GM03348 (cell line): ENCODE data around the gene TTLL13.

Experiments
- DNase-seq: peaks from one replicate; pipeline ENCODE4 v3.0.0; 2012; ENCODE audit warnings: low spot score

Gene TTLL13, protein sequence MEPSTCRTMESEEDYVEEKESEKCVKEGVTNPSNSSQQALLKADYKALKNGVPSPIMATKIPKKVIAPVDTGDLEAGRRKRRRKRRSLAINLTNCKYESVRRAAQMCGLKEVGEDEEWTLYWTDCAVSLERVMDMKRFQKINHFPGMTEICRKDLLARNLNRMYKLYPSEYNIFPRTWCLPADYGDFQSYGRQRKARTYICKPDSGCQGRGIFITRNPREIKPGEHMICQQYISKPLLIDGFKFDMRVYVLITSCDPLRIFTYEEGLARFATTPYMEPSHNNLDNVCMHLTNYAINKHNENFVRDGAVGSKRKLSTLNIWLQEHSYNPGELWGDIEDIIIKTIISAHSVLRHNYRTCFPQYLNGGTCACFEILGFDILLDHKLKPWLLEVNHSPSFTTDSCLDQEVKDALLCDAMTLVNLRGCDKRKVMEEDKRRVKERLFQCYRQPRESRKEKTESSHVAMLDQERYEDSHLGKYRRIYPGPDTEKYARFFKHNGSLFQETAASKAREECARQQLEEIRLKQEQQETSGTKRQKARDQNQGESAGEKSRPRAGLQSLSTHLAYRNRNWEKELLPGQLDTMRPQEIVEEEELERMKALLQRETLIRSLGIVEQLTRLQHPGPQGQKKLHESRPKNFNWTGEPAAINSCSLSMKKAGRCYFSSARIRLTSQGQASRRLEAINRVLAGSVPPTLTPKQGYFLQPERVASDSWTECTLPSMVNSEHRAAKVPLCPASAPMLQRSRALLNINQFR

GRCh38 chr15:90249203-90249863 is at the start of gene TTLL13:
Gene TTLL13, plus strand, starts transcription at chr15:90249556. Its CDS starts 1,075 bp downstream, at chr15:90250631.
- DNase-seq = peak; percentile 97

DNA sequence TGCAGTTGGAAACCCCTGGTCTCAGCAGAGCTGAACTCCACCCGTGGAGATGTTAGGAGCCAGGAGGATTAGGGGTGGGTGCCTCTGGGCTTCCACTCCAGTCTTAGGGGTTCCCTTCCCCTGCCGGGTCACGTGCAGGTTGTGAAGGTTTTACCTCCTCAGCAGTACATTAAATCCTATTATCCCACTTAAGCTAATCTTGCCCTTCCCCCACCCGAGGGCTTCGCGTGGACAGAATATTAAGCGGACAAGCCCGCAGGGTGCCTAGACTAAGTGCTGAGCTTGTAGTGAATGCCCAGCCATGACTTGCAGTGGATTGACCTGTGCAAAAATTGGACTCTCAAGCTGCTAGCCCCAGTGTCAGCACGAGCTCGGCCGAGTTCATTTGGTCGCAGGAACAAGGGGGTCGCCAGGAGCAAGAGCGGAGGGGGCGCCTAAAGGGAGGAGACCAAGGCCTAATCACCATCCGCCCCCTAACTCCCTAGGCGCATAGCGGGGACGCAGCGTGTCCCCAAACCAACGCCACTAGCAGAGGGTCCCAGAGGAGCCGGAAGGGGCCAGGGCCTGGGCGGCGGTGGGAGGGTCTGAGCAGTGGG is 48.7 kb upstream of the TTLL13 start:
- peak; percentile 18 for DNase-seq

DNA sequence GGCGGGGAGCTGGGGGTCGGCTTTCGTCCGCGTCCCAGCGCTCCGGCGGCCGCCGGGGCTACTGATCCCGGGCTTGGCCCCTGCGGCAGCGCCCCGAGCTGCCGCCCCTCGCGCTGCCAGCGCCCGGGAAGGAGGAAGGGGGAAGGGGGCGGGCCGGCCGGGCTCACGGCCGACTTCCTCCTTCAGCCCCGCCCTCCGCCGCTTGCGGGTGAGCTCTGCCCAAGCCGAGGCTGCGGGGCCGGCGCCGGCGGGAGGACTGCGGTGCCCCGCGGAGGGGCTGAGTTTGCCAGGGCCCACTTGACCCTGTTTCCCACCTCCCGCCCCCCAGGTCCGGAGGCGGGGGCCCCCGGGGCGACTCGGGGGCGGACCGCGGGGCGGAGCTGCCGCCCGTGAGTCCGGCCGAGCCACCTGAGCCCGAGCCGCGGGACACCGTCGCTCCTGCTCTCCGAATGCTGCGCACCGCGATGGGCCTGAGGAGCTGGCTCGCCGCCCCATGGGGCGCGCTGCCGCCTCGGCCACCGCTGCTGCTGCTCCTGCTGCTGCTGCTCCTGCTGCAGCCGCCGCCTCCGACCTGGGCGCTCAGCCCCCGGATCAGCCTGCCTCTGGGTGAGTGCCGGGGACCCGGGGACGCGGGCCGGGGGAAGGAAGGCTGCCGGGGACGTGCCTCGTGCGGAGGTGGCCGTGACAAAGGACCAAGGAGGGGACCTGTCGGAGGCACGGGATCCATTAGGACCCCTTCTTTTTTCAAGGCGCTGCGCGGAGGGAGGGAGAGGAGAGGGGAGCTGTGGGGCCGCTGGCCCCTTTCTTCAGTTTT is 48.0 kb upstream of the TTLL13 start, which contains the start of gene SEMA4B:
TSS of gene SEMA4B (plus strand) at position 201 of the 814 bp plus-strand sequence. CDS start at position 450, 249 bp downstream.
- peak; percentile 94 for DNase-seq

DNA sequence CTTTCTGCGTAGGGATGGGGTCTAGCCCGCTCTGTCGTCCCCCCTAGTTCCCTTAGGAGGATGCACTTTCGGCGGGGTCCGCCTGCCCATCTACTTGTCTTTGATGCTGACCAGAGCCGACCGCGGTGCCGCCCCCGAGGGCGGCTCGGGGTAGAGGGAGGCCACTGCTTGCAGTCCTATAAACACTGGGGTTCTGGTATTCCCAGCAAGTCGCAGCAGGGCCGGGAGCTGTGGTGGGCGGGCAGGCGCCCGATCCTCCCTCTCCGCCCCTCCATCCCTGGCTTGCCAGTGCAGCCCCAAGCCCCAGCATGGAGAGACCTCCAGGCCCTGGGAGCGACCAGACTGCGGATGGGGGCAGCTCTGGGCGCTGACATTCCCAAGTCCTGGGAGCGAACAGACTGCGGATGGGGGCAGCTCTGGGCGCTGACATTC is 47.4 kb upstream of the TTLL13 start:
- peak; percentile 41 for DNase-seq

DNA sequence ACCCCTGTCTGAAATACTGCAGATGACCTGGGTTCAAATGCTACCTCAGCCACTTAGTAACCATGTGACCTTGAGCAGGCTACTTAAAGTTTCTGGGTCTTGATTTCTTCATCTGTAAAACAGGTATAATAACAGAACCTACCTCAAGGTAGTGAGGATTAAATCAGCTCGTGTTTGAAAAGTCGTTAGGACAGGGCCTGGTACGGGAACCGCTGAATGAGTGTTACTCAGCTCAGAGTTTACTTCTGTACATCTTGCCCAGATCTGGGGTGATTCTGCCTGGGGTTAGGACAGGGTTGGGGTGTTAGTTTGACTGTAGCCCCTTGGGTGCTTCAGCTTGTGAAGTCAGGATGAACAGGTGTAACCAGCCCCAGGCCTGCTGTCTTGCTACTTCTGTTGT is 46.4 kb upstream of the TTLL13 start:
- DNase-seq = no peak

DNA sequence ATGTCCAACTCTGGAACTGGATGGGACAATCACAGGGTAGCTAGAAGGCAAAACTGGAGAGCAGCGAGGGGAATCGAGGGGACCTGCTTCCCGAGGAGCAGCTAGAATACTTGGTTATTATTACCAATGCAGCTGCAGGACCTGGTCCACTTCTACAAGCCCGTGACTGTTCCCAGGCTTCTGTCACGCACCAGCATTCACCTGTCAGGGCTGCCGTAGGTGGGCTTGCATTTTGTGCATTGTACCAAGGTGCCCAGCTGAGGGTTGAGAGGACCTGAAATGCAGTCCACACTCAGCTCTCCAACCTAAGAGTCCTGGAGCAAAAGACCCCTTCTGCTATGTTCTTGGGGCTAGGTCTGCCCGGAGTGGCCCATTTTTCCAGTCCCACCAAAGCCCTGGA is 45.9 kb upstream of the TTLL13 start:
- no peak for DNase-seq

GRCh38 chr15:90203922-90204321 is 45.4 kb upstream of the TTLL13 start:
- no peak for DNase-seq

DNA sequence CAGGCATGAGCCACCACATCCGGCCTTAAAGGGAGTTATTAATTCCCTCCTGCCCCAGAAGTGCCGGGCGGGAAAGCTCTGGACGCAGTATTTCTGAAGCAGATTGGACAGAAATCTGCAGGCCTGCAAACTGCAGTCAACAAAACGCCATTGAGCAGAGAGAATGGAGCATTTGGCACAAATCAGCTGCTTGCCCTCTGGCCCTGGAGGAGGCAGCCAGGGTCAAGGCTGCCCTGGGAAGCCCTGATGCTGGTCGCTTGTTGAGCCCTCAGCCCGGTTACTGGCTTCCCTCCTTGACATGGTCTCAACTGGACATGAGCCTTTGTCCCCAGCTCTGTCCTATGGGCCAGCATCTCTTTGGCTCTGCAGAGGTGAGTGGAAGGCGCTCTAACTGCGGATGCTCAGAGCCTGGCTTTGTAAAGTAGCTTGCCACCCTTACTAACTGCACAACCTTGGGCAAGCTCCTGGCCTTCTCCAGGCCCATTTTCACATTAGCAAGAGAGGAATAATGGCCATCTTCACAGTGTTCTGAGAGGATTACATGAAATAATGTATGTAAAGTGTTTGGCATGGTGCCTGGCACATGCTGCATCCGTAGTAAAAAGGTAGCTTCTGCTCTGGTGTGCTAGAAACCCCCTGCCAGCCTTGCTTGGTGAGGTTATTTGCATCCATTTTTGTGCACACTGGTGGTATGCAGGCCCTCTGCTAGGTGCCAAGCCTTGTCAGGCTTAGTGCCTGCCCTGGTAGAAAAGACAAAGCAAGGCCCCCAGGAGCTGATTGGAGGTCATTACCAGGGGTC is 44.1 kb upstream of the TTLL13 start:
- no peak for DNase-seq

DNA sequence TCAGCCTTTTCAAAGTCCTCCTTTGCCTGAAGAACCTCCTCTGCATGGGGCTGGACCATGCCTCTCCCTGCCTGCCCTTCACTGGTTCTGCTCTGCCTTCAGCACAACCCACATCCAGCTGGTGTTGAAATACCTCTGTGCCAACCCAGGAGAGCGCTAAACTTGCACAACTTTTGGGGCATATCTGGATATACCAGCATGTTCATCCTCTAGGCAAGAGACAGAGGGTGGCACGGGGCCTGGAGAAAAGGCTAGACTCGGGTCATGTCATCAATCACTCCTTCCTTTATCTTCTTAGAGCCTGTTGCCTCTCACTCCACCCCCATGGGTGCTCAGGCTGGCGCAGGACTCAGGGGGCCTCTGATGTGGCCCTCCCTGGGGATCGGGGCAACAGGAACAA is 43.5 kb upstream of the TTLL13 start:
- no peak for DNase-seq

GRCh38 chr15:90207252-90207651 is 42.1 kb upstream of the TTLL13 start:
- DNase-seq = no peak

DNA sequence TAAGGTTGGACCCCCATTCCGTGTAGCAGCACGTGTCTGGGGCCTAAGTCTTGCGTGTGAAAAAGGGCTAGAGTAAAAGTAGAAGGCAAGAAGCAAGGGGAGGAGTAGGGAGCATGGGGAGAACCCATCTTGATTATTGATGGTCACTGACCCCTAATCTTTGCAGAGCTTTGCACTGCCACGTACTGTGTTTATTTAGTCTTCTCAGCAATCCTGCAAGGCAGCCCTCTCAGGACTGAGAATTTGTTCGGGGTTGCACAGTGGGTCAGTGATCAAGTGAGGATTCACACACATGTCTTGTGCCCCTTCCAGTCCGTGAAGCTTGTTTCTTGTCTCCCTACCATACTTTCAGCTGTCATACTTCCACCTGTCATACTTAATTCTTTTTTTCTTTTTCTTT is 41.0 kb upstream of the TTLL13 start:
- no peak for DNase-seq

GRCh38 chr15:90209591-90209990 is 39.8 kb upstream of the TTLL13 start:
- no peak for DNase-seq

DNA sequence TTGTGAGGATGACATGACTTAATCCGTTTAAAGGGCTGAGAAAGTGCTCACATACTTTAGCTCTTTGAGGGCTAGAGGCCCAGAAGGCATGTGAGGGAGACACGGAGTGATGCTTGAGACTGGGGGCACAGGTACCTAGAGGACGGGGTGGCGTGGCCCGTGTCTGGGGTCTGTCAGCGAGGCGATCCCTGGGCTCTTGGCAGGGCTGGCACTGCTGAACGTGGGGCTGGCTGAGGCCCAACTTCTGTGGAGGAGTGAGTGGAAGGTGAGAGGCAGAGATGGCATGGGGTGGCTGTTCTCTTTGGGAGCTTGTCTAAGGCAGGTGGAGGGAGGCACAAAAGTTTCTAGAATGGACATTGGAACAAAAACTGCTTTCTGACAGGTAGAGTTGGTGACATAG is 38.8 kb upstream of the TTLL13 start:
- DNase-seq = no peak

DNA sequence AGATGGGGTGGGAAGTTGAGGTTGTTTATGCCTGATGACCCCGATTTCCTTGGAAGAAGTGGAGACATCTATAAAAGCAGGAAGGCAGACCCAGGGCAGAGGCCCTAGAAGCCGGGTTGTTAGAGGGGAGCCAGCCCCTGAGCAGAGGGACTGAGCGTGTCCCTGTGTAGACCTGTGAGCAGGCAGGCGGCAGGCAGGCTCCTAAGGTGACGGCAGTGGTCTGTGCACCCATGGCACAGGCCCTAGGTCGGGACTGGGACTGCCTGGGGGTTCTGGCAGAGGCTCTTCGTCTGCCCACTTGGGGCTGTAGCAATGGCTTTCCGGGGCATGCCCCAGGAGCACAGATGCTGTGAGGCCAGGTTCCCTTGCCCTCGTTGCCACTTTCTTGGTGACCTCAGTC is 38.3 kb upstream of the TTLL13 start:
- DNase-seq = no peak

DNA sequence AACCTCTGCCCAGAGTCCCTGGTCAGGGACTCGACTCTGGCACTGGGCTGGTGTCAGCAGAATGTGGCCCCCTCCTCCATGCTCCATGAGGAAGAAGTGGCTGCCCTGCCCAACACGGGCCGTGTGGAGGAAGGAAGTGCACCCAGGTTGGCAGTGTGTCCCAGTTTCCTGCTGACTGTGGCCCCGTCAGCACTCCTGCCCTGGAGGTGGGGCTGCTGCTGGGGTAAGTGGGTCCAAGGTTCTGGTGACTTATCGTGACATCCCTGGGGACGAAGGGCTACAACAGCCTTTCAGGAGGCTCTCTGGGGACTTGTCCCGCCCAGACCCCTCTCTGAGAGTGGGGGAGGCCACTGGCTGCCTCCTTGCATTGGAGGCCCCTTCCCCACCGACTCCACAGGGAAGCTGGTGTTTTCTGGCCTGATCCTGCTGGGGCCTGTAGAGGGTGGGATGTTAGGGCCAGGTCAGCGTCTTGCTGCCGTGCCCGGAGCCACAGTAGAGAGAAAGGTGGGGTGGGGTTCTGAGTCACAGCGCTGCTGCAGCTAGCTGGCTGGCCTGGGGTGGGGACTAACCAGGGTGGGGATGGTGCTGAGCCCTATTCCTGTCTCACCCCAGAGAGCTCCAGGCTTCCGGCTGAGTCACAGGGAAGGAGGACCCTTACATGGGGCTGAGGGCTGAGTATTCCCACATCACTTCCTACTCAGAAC is 37.8 kb upstream of the TTLL13 start:
- DNase-seq = no peak

DNA sequence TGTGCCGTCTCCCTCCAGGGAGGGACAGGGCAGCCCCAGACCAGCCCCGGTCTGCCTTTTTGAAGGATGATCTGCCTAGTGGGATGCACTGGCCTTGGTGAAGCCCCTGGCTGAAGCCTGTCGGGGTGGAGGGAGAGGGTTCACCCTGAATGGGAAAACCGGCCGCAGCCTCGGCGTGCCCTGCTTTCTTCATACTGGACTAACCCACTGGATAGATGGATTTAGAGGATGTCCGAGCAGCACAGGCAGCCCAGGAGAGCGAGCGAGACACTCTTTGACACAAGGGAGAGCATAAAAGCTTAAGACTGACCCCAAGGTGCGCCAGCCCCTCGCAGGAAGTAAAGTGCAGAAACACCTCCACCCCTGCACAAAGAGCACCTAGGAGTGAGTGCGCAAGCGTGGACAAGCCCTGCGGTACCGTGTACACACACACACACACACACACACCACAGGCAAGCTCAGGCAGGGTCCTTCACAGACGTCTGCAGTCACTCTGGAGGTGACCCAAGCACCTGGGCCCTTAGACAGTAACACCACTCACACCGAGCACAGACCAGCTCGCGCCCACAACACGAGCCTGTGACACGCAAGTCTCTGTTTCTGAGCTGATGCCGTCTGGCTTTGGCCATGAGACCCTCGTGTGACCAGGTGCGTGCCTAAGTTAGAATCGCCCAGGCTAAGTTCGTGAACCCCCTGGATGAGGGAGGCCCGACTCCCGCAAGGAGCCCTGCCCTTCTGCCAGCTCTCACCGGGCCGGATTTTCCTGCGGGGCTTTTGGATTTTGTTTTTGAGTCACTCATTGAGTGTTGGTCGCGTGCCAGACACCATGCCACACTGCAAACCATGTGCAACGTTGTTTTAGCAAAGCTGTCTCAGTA is 36.9 kb upstream of the TTLL13 start:
- DNase-seq = no peak

GRCh38 chr15:90213122-90213817 is 36.1 kb upstream of the TTLL13 start:
- no peak for DNase-seq

GRCh38 chr15:90213818-90214204 is 35.5 kb upstream of the TTLL13 start:
- DNase-seq = no peak
